Stimulated activated CD8-positive, alpha-beta memory T cell treated with anti-CD3 and anti-CD28 coated beads, Interleukin-2, amount 100 ng/mL, for 1 hour (primary cell): ENCODE results near the gene ELOVL2.

ENCODE experiments used
- DNase-seq, 2 donors: peaks; one replicate each; pipeline ENCODE4 v3.0.0-alpha.2; 2020; ENCODE audit warnings: low read depth in 2 of 2

Gene ELOVL2

GRCh38 chr6:11058406-11058805 lies 14.3 kb upstream of the ELOVL2 start:
- DNase-seq, result no peak

- DNase-seq, result no peak
Measured at GRCh38 chr6:11056871-11057270, 12.8 kb upstream of the ELOVL2 start.

- DNase-seq, result no peak
Measured at GRCh38 chr6:11055127-11055627, 11.1 kb upstream of the ELOVL2 start.

- no peak for DNase-seq
Measured at GRCh38 chr6:11054722-11055121, 10.6 kb upstream of the ELOVL2 start.

GRCh38 chr6:11053307-11053706 lies 9.2 kb upstream of the ELOVL2 start:
- DNase-seq, result no peak

GRCh38 chr6:11050731-11051130 lies 6.6 kb upstream of the ELOVL2 start:
- no peak for DNase-seq

- no peak for DNase-seq
Measured at GRCh38 chr6:11044712-11045167, 635 bp upstream of the ELOVL2 start.

- DNase-seq, result no peak
Measured at GRCh38 chr6:11043378-11043960, 636 bp downstream of the ELOVL2 start.

GRCh38 chr6:11042750-11043377 lies 1.2 kb downstream of the ELOVL2 start:
- DNase-seq, result no peak

- no peak for DNase-seq
Measured at GRCh38 chr6:11042025-11042749, 1.9 kb downstream of the ELOVL2 start.

GRCh38 chr6:11040134-11040533 lies 4.0 kb downstream of the ELOVL2 start:
- no peak for DNase-seq

GRCh38 chr6:11039040-11039439 lies 5.1 kb downstream of the ELOVL2 start:
- no peak for DNase-seq

- DNase-seq, result no peak
Measured at GRCh38 chr6:11036977-11037430, 7.1 kb downstream of the ELOVL2 start.

- DNase-seq, result no peak
Measured at GRCh38 chr6:11036351-11036740, 7.8 kb downstream of the ELOVL2 start.

- no peak for DNase-seq
Measured at GRCh38 chr6:11035616-11036350, 8.3 kb downstream of the ELOVL2 start.

GRCh38 chr6:11033825-11034224 lies 10.3 kb downstream of the ELOVL2 start:
- no peak for DNase-seq

- DNase-seq, result no peak
Measured at GRCh38 chr6:11030904-11031303, 13.2 kb downstream of the ELOVL2 start.

GRCh38 chr6:11028959-11029358 lies 15.1 kb downstream of the ELOVL2 start:
- DNase-seq, result no peak

- no peak for DNase-seq
Measured at GRCh38 chr6:11027565-11028110, 16.5 kb downstream of the ELOVL2 start.

GRCh38 chr6:11025921-11026635 lies 18.0 kb downstream of the ELOVL2 start:
- no peak for DNase-seq

GRCh38 chr6:11025130-11025529 lies 19.0 kb downstream of the ELOVL2 start:
- no peak for DNase-seq
